NB4 (cell line): ENCODE data around the gene RIOK2.
A peak's percentile ranks its signal among the peaks of the same experiment; 100 is the strongest.
"Not testable (repeated sequence)": the region's sequence is repeated elsewhere in the genome, so short reads cannot be mapped to it uniquely, and the experiment has no call there.

ENCODE experiments used
- DNase-seq: peaks from one replicate; pipeline ENCODE4 v3.0.0; 2010; ENCODE audit warnings: low read depth
- H3K4me3 ChIP-seq: one replicate; pipeline ENCODE4 v1.5.1; 2011; ENCODE audit warnings: mild to moderate bottlenecking, low read depth, low read length, moderate library complexity
- MAX ChIP-seq: IDR thresholded peaks from 2 replicates; pipeline ENCODE4 v1.6.1; 2011; ENCODE audit warnings: low read depth, low read length
- MYC ChIP-seq: IDR thresholded peaks from 2 replicates; pipeline ENCODE4 v1.6.1; 2011; ENCODE audit warnings: low read depth, low read length
- POLR2A ChIP-seq: IDR thresholded peaks from 2 replicates; pipeline ENCODE4 v1.6.1; 2011; ENCODE audit warnings: mild to moderate bottlenecking; ENCODE audit not compliant: insufficient read length; ENCODE audit errors: extremely low read depth
- TF ChIP-seq, protein P1 (sequence below): IDR thresholded peaks from one replicate; pipeline ENCODE4 v1.5.1; 2012; ENCODE audit warnings: low read depth, low read length

RIOK2 gene

GRCh38 chr5:97194366-97194765, 11.3 kb upstream of the RIOK2 start:
- TF ChIP-seq POLR2A = no peak
- TF ChIP-seq MYC = no peak
- no peak for TF ChIP-seq MAX
- TF ChIP-seq, protein P1, sequence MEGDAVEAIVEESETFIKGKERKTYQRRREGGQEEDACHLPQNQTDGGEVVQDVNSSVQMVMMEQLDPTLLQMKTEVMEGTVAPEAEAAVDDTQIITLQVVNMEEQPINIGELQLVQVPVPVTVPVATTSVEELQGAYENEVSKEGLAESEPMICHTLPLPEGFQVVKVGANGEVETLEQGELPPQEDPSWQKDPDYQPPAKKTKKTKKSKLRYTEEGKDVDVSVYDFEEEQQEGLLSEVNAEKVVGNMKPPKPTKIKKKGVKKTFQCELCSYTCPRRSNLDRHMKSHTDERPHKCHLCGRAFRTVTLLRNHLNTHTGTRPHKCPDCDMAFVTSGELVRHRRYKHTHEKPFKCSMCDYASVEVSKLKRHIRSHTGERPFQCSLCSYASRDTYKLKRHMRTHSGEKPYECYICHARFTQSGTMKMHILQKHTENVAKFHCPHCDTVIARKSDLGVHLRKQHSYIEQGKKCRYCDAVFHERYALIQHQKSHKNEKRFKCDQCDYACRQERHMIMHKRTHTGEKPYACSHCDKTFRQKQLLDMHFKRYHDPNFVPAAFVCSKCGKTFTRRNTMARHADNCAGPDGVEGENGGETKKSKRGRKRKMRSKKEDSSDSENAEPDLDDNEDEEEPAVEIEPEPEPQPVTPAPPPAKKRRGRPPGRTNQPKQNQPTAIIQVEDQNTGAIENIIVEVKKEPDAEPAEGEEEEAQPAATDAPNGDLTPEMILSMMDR = no peak
- no peak overlapping the region for H3K4me3 ChIP-seq
- DNase-seq = no peak

DNA sequence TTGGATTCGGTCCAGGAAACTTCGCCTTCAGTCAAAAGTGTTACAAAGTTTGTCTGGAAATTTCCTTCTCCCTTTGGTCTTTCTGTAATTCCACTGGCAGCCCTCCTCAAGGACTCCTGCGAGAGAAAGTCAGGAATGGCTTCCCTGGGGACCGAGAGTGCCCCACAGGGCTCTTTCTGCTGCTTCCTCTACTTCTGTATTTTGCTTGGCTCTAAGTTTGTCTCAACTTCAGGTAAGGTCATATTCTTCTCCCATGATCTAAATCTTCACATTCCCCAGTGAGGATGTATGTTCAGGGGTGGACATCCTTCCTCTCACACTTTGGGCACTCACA, 10.3 kb upstream of the RIOK2 start:
- H3K4me3 ChIP-seq = no peak overlapping the region
- TF ChIP-seq MAX = no peak
- TF ChIP-seq, protein P1 = no peak
- TF ChIP-seq POLR2A = no peak
- no peak for TF ChIP-seq MYC
- DNase-seq = no peak

DNA sequence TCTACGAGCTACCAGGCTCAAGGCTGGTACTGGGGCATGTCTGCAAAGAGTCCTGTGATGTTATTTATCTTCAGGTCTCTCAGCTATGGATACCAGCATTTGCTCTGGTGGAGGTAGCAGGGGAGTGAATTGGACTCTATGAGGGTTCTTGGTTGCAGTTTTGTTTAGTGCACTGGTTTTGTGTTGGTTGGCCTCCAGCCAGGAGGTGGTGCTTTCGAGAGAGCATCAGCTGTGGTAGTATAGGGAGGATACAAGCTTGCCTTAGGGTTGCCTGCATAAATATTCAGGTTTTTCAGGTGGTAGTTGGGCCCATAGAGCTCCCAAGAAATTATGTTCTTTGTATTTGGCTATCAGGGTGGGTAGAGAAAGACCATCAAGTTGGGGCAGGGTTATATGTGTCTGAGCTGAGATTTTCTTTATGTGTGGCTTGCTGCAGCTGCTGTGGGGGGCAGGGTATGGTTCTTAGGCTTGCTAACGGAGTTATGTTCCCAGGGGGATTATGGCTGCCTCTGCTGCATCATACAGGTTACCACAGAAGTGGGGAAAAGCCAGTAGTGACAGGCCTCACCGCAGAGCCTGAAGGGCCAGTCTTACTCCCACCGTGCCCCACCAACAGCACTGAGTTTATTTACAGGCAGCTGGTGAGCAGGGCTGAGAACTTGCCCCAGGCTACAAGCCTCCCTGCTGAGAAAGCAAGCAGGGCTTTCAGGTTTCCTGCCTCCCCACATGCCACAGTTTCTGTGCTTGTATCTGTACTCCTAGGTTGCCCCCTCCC, 9.7 kb upstream of the RIOK2 start:
- TF ChIP-seq MAX (no peak), MYC (no peak), POLR2A (no peak)
- TF ChIP-seq, protein P1 = no peak
- peak; percentile 86 for DNase-seq
- H3K4me3 ChIP-seq = no peak overlapping the region

GRCh38 chr5:97191893-97192292, 8.8 kb upstream of the RIOK2 start:
- TF ChIP-seq MYC (no peak), MAX (no peak), POLR2A (no peak)
- TF ChIP-seq, protein P1 = no peak
- DNase-seq = no peak
- no peak overlapping the region for H3K4me3 ChIP-seq

GRCh38 chr5:97189523-97189922, 6.5 kb upstream of the RIOK2 start:
- not testable (repeated sequence) for H3K4me3 ChIP-seq, DNase-seq

DNA sequence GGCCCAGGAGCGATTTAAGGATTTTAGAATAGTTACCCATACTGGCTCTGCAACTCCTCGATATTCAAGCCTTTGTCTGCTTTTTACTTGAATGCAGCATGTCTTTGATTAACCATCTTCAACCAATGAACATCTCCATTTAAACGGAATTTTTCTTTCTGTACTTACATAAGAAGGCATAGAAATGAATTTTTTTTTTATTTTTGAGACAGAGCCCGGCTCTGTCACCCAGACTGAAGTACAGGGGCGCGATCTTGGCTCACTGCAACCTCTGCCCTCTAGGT, 825 bp upstream of the RIOK2 start:
- peak overlapping the region; percentile 99 for H3K4me3 ChIP-seq
- DNase-seq = no peak
- TF ChIP-seq MAX = no peak

- H3K4me3 ChIP-seq = peak overlapping the region; percentile 99
- TF ChIP-seq POLR2A = no peak
- TF ChIP-seq, protein P1 = no peak
- no peak for TF ChIP-seq MAX
- TF ChIP-seq MYC = no peak
- DNase-seq = peak; percentile 33
These were observed 412 bp downstream of the RIOK2 start for GRCh38 chr5:97182571-97183099.
